ENCODE results near the gene ARHGEF16. TPM values are rescaled to one million over a fixed set of nuclear protein-coding genes. Genes with fewer than 3 reads are reported as not detected.

ARHGEF16 gene
- total RNA-seq, 1 experiment from 2014 or later, result 4.7 TPM

DNA sequence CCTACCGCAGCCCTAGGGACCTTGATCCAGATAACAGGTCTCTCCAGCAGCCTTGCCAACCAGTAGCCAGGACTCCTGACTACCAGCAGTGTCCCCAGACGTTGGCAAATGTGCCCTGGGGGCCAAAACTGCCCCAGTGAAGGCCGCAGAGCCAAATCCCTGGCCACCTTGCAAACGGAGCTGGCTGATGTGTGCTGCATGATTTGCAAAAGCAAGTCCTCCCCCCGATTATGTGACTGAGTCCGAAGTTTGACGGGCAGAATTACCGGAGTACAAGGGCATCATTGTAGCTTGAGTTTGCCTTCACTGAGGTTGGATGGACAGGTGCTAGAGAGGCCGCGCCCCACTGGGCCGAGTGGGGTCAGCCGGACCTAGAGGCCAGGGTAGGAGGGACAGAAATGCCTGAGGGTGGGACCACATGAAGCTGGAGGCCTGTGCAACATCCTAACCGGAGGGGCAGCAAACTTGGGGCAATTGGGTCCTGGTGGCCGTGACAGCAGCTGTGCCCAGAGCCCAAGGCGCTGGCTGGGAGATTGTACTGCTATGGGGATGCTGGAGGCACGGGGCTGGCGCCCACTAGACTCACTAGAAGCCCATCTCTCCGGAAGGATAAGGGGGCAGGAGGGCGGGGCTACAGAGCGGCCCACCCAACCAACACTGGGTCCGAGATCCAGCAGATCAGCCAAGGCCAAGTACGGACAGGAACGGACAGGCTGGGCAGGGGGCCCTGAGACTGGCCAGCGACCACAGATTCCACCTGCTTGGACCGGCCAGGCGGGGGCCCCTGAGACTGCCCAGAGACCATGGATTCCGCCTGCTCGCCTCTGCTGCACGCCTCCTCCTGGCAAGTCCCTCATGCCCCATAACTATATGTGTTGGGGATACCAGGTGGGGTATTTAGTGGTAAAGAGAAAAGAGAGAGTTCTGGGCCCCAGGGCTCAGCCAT is 2.8 kb downstream of the ARHGEF16 start:
- no peak for DNase-seq (ENCODE audit: low read depth)

DNA sequence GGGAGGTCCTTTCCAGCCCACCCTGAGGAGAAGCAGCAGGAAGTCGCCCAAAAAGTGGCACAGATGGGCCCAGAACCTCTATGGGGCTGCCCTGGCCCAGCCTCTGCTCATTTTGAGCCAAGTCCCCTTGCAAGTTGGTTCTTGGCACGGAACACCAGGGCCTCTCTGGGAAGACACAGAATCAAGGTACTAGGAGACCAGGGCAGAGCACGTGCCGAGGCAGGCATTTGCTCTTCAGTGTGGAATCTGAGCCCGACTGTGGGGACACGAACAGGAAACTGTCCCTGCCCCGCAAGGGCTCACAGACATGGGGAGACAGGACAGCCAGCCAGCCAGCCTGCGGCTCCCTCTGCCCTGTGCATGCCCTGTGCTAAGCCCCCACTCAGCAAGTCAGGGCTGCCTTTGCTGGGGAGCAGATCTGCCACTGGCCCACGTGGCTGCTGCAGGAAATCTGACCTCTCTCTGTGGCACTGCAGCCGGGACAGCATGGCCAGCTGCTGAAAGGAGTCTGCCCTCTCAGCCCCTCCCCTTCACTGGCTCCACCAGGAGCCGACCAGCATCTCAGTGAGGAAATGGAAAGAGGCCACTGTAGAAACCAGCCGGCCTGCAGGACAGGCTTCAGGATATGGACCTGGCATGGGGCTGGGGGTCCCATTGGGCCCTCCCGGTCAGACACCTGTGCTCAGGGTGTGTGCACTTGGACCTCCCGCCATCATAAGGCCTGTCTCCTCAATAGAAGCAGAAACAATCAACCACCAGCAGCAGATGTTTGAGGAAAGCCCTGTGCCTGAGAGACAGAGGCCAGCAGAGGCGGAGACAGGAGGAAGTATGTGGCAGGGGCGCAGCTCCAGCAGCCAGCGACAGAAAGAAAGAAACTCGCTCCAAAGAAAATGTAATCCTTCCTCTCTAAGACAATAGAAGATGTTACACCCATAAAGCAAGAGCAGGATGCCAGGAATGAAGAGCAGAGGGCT is 3.7 kb downstream of the ARHGEF16 start:
- DNase-seq (ENCODE audit: low read depth), result no peak

DNA sequence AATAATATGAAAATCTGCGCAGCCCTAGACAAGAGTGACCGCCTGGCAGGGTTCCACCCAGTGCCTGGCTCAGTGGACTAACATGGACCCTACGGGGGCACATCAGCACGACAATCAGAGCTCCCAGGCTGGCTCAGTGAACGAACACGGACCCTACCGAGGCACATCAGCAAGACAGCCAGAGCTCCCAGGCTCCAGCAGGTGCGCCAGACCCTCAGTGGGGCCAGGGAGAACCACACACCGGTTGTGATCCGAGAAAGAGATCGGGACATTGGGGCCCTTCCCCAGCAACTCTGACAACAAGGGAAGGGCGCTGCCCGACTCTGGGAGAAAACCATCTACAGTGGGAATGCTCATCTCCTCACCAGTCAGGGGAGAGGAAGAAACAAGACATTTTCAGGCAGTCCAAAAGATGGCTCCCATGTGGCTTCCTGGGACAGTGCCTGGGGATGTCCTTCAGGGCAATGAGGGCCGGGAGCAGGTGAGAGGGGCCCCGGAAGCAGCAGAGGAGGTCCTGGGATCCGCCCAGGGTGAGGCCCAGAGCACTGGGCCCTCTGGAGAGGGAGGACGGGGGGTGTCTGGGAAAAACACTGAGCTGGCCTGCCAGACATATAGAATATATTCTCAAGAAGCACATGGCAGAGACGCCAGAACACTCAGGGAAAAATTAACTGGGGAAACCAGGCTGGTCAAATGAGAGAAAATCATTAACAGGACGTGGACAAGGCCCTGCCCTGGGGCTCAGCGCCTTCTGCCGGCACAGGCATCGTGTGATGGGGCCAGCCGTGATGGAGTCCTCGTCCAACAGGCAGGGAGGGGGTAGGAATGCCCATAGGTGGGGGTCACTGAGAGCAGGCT is 4.8 kb downstream of the ARHGEF16 start:
- DNase-seq (ENCODE audit: low read depth), result no peak

DNA sequence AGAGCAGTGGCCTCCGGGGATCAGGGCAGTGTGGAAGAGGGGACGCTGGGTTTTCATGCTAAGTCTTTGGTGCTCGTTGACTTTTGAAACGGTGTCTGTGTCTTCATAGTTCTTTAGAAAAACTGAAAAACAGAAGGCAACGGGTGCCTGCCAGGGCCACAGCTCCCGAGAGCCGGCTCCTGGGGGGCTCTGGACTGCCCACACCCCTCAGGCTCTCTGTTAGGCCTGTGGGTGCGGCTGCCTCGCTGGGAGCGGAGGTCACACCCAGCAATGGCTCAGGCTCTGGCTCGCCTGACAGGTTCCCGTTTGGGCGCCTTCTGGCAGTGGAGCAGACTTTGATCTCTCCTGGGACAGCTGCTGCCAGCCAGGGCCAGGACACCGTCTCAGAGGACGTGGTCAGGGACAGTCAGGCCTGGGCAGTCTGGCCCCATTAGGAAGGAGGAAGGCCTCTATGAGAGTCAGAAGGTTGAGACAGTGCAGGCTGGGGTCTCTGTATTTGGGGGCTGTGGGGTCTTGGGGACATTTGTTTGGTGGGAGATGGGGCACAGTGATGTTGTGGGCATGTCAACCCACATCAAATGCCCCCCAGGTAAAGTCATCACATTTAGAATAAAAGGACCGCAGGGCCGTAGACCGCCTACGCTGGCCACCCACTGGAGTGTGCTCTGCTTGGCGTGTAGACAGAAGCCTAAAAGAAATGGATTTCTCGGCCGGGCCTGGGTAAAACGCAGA is 5.6 kb downstream of the ARHGEF16 start:
- DNase-seq (ENCODE audit: low read depth), result no peak

DNA sequence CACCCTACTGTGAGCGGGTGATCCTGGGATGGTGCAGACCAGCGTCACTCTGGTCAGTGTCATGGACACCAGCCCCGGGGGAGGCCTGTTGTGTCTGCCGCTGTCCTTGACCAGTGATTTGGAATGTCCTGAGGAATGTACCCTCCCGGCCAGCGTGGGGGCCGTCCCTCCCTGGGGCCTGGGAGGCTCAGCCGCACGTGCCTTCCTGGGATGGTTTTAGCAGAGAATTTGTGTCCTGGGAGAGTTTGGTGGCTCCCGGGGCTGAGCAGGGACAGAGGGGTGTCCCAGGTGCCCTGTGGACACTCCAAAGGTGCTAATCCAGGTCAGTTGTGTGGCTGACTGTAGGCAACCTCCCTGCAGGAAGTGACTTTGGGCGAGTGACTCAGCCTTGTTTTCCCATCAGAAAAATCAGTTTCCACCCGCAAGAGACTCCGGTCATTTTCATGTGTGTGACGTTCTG is 6.2 kb downstream of the ARHGEF16 start:
- no peak for DNase-seq (ENCODE audit: low read depth)

DNA sequence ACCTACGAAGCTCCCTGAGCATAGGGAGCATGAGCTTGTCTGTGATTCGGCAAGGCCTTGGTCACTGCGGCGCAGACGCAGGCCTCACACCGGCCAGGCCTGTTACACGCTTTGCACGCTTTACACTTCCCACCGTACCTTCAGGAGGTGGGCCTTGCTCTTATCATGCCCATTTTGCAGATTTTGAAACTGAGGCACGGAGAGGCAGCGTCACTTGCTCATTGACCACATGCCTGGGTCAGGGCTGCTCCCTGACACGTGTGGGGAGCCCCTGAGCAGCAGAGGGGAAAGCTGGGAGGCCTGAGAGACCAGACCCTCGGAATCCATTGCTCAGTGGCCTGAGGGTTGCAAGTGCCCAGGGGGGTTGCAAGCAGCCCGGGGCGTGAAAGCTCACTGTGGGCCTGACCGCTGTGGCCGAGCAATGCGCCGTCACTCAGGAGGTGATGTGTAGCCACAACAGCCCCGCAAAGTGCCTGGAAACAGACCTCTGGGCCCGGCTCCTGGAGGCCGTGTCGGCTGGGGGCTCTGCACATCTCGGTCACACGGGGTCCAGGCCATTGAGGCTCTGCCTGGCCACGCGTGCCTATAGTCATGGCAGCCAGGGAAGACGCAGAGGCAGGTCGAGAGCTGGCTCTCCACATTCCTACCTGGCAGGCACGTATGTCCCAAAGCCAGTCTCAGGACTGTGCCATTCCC is 6.9 kb downstream of the ARHGEF16 start:
- DNase-seq (ENCODE audit: low read depth), result no peak

DNA sequence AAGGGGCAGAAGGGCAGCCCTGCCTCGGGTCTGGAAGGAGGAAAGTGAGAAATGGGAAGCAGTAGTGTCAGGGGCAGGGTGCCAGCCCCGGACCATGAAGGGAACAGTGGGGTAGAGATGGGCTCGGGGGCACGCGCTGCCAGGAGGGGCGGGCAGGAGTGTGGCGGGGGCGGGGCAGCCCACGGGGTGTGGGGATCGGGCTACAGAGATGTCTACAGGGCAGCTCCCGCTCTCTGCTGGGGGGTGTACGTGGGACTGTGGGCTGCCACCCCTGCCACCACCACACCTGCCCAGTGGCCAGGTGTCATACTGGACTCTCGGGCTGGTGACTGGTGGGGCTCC is 7.4 kb downstream of the ARHGEF16 start:
- DNase-seq (ENCODE audit: low read depth), result no peak

DNA sequence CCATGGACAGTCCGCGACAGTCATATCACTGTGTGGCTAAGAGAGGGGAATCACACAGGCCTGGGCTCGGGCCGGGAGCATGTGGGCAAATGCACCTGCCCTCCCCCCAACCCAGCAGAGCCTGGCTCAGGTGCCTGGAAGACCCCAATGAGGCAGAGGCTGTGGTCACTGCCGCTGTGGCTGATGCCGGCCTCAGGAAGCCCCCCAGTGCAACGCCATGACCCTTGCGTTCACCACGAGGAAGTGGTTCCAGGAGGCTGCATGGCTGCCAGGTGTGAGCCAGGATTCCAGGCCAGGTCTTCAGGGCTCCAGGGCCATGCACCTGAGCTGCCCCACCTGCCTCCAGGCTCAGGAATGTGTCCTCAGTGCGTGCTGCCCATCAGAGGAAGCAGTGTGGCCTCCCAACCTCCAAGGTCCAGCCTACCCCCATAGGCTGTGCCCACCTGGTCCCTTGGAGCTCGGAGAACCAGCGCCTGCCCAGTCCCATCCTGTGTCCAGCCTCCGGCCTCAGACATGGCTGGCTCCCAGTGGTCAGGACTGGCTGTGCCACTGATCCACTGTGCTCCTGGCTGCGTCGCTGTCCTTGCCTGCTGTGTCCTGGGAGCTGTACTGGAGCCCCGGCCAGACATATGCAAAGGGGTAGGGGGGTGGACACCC is 8.0 kb downstream of the ARHGEF16 start:
- no peak for DNase-seq (ENCODE audit: low read depth)

DNA sequence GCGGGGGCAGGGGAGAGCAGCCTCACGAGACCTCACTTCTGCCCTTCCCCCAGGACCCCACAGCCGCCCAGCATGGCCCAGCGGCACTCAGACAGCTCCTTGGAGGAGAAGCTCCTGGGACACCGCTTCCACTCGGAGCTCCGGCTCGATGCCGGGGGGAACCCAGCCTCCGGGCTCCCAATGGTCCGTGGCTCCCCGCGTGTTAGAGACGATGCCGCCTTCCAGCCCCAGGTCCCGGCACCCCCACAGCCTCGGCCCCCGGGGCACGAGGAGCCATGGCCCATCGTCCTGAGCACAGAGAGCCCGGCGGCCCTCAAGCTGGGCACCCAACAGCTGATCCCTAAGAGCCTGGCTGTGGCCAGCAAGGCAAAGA is 8.5 kb downstream of the ARHGEF16 start:
- DNase-seq (ENCODE audit: low read depth), result no peak

DNA sequence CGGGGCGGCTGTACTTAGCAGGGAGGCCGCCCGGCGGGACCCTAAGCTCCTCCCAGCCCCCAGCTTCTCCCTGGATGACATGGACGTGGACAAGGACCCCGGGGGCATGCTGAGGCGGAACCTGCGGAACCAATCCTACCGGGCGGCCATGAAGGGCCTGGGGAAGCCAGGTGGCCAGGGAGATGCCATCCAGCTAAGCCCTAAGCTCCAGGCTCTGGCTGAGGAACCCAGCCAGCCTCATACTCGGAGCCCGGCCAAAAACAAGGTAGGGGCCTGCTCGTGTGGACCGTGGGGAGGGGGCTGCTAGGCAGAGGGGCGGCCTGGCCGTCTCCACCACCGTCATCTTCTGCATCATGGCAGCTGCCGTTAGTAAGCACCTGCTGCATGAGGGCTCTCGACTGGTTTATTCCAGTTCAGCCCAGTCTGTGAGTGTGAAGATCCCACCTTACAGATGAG is 9.0 kb downstream of the ARHGEF16 start:
- DNase-seq (ENCODE audit: low read depth), result no peak

DNA sequence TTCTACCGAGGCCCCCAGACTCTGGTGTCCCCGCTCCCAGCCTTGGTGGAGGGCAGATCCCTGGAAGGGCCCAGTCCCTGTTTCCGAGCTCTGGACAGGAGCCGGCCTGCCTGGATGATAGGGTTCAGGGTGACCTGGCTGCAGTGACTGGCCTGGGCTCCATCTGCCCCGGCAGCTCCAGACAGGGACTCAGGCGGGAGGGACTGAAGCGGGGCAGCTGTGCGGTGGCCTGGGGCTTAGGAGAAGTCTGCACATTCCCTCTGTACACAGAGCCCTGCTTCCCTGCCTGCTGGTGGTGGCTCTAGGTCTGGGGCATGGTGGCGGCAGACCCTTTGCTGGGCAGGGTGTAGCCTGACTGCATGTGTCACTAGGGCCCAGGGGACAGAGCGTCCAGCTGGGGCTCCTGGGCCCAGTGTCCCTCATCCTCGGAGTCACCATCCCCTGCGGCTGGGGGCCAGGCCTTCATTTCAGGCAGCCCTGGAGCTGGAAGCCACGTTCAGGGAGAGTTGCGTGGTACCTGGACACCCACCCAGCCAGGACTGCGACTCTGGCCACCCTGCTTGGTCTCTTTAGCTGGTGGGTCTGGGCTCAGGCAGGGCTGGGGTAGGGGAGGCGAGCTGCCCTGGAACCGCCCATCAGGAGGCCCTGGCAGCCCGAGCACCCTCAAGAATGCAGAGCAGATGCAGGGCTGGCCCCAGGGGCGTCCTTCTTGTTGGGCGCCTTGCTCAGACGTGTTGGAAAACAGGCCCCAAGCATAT is 9.6 kb downstream of the ARHGEF16 start:
- DNase-seq (ENCODE audit: low read depth), result no peak

DNA sequence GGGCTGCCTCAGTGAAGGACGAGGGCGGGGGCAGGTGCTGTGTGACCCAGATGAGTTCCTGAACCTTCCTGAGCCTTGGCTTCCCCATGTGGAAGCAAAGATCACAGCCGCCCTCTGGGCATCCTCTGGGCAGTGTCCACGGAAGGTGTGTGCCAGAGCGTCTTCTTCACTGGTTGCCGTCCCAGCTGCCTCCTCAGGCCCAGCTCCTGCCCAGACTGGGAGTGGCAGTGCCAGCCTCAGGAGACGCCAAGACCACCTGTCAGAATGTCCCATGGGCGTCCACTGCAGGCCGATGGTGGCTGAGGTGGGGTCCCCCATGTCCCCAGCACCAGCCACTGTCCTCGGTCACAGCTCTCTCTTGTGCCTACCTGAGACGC is 10.2 kb downstream of the ARHGEF16 start:
- DNase-seq (ENCODE audit: low read depth), result no peak

DNA sequence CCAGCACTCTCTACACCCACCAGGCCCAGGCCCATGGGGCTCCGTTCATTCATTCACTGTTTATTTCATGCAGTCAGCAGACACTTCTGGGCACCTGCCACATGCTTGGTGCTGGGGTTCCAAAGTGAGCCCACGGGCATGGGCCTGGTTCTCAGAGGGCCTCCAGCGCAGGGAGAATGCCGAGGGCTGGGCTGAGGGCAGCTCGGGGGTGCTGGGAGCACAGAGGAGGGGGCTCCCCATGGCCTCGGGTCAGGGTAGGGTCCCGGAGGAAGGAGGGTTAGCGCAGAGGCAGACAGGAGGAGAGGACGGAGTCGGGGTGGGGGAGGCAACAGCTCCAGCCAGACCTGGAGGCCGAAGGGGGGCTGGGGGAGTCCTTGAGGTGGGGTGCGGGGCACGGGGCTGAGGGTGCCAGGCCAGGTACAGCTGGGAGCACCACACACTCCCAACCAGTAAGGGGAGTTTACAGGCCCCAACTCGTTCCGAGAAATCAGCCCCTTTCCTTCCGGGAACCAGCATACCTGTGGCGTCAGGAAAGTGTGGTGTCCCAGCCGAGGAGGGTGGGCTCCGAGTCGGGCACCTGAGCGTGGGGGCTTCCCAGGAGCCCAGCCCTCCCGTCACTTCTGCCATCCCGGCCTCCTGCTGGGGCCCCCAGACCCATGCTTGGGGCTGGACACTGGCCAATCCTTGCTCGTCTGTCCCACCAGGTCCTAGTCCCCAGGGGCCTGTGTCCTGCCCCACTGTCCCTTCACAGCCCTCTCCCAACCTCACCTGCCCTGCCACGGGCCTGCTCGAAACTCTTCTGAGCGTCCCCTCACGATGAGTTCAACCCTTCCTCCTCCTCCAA is 10.8 kb downstream of the ARHGEF16 start:
- no peak for DNase-seq (ENCODE audit: low read depth)

DNA sequence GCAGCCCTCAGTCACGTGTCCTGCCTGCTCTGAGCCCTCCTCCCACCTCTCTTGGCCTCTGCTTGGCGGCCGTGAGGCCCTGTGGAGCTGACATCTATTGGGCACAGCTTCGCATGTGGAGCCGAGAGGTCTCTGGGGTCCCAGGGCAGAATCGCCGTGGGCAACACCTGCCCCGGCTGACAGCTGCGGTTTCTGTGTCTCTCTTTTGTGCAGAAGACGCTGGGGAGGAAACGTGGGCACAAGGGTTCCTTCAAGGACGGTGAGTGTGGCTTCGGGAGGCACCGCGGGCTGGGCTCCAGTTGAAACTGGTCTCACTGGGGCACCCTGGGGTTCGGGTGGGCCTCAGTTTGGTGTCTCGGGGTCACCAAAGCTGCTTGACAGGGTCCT is 11.5 kb downstream of the ARHGEF16 start:
- DNase-seq (ENCODE audit: low read depth), result peak; percentile 14

DNA sequence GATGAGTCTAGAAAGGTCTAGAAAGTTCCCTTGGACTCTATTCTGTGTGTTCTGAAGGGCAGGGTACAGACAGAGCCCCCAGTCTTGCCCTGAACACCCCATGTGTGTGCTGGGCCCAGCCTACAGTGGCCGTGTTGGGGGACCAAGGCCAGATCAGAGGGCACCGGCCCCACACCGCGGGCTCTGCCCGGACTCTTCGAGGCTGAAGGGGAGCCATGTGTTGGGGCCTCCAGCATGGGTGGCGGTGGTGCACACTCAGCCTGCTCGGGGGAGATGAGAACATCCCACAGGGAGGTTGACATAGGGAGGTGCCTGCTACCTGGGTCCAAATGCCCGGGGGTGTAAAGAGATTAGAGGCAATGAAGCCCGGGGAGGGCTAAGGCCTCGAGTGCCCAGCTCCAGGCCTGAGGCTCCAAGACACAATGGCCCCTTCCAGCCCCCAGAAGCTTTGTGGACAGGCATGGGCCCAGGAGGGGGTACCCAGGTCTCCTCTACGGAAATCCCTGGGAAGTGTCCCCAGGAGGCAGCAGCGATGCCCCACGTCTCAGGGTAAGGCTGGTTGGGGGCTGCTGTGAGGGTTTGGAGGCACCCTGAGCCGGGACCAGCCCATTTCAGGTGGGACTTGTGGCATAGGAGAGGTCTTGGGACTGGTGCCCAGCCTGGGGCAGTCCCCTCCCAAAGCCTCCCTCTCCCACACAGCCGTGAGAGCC is 12.1 kb downstream of the ARHGEF16 start:
- DNase-seq (ENCODE audit: low read depth), result peak; percentile 3

DNA sequence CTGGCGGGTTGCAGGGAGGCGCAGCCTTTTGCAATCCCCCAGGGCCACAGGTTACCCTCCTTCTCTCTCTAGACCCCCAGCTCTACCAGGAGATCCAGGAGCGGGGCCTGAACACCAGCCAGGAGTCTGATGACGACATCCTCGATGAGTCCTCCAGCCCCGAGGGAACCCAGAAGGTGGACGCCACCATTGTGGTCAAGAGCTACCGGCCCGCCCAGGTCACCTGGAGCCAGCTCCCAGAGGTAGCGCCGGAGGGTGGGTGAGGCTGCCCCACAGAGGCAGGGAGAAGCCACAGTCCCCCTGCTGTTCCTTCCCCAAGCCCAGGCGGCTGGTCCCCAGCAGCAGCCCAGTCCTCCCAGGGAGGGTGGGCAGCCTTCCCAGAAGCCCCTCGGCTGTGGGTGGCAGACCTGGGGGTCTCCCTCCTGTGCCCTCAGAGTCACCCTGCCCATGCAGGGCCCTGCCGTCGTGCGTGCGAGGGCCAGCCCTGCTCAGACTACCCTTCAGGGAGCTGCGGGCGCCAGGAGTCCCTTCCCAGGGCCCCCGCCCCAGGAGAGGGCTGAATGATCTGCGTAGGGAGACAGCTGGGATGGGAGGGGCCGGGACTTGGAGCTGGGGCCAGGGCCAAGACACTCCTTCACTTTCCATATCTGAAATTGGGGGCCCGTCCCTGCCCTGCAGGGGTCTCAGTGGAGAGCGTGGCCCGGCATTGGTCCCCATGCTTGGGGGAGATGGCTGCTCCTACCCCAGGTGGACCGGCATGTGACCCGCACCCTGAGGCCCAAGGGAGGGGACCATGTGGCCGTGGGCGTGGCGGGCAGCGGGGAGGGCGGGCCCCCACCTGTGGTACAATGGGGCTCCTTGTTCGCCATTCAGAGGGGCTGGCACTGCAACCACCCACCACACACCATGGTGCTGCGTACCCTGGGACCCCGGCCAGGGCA is 12.9 kb downstream of the ARHGEF16 start:
- peak; percentile 34 for DNase-seq (ENCODE audit: low read depth)

Measured in Daoy (cell line).